Loucy (cell line): ENCODE data around the gene TNNI2.

Experiments
- H2AFZ ChIP-seq: fragments of 200-600 bp; sonication (generic); 2 replicates; pipeline ENCODE4 v1.6.0; 2016; ENCODE audit warnings: antibody characterized with exemption, mild to moderate bottlenecking, low read length, moderate library complexity
- H3F3A ChIP-seq: fragments of 200-600 bp; 2 replicates; pipeline ENCODE4 v1.6.0; 2016; ENCODE audit warnings: antibody characterized with exemption, low read depth, mild to moderate bottlenecking
- H3K27me3 ChIP-seq: fragments of 200-600 bp; sonication (generic); 2 replicates; pipeline ENCODE4 v1.6.1; 2014; ENCODE audit warnings: low read length, mild to moderate bottlenecking; ENCODE audit not compliant: insufficient read depth, poor library complexity, severe bottlenecking
- H3K36me3 ChIP-seq: fragments of 200-600 bp; sonication (generic); 2 replicates; pipeline ENCODE4 v1.6.1; 2016; ENCODE audit warnings: low read length; ENCODE audit not compliant: insufficient read depth
- H3K4me1 ChIP-seq: fragments of 200-600 bp; sonication (generic); 2 replicates; pipeline ENCODE4 v1.5.1; 2014; ENCODE audit warnings: low read length, mild to moderate bottlenecking; ENCODE audit not compliant: insufficient read depth, poor library complexity, severe bottlenecking
- H3K4me2 ChIP-seq: fragments of 200-600 bp; sonication (generic); 2 replicates; pipeline ENCODE4 v1.6.0; 2014; ENCODE audit warnings: antibody characterized with exemption, low read length, low read depth, mild to moderate bottlenecking; ENCODE audit not compliant: poor library complexity, severe bottlenecking
- H3K4me3 ChIP-seq: fragments of 200-600 bp; sonication (generic); 2 replicates; pipeline ENCODE4 v1.5.1; 2014; ENCODE audit warnings: low read length, mild to moderate bottlenecking, mixed read lengths; ENCODE audit not compliant: poor library complexity, severe bottlenecking
- H3K79me2 ChIP-seq: fragments of 200-600 bp; sonication (generic); 2 replicates; pipeline ENCODE4 v1.6.1; 2014; ENCODE audit warnings: low read length; ENCODE audit not compliant: insufficient read depth
- H3K9ac ChIP-seq: fragments of 200-600 bp; sonication (generic); 2 replicates; pipeline ENCODE4 v1.6.0; 2014; ENCODE audit warnings: mild to moderate bottlenecking, low read depth, low read length, moderate library complexity; ENCODE audit not compliant: poor library complexity, severe bottlenecking
- H3K9me2 ChIP-seq: fragments of 200-600 bp; sonication (generic); replicated peaks from 2 replicates; pipeline ENCODE4 v1.6.1; 2016; ENCODE audit warnings: low read depth, low read length, mixed read lengths
- H3K9me3 ChIP-seq: fragments of 200-600 bp; sonication (generic); 2 replicates; pipeline ENCODE4 v1.6.1; 2014; ENCODE audit warnings: mild to moderate bottlenecking, antibody characterized with exemption, low read length, low read depth; ENCODE audit not compliant: insufficient read depth
- H4K20me1 ChIP-seq: fragments of 200-600 bp; sonication (generic); 2 replicates; pipeline ENCODE4 v1.6.0; 2014; ENCODE audit warnings: antibody characterized with exemption, low read length, mild to moderate bottlenecking; ENCODE audit not compliant: insufficient read depth, poor library complexity, severe bottlenecking
- EZH2phosphoT487 ChIP-seq: fragments of 200-600 bp; IDR thresholded peaks from 2 replicates; pipeline ENCODE4 v1.6.1; 2018; ENCODE audit warnings: antibody characterized with exemption, mild to moderate bottlenecking, moderate library complexity, borderline replicate concordance
- TF ChIP-seq, protein P1 (sequence below): fragments of 200-600 bp; sonication (generic); conservative IDR thresholded peaks from 2 replicates; pipeline ENCODE4 v1.5.1; 2014; ENCODE audit warnings: mild to moderate bottlenecking, antibody characterized with exemption, low read length

TNNI2 gene

DNA sequence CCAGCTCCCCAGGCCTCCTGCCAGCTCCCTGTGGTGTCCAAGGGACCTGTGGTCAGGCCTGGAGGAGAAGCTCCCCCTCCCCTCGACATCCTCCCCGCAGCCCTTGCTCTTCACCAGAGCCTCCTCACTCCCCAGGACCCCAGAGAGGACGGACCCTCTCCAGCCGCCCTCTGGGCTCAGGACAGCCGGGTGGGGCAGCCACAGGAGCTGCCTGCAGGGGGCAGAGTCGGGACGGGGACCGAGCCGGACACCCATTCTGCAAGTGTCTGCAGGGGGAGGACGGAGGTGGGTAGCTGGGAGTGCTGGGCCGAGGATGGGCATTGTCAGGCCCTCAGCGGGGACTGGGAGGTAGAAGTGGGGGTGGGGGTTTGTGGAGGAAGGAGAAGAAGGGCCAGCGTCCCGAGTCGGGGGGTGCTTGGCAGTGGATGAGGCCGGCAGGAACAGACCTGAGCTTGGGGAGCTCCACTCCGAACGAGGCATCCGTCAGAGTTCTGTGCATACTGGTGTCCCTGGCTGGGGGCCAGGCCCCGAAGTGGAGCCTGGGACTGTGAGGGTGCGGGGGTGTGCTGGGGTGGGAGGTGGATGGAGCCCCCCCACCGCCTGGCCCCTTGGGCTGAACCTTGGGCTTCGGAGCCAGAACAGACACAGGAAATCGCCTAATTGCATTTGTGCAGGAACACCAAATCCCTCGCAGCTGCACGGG lies 37.7 kb downstream of the TNNI2 start:
- H3K4me3 ChIP-seq = no peak overlapping the region
- no peak overlapping the region for H3K4me2 ChIP-seq
- no peaks in the 10 kb centered on the region for H3K9me3 ChIP-seq
- peaks cover 4% of the 10 kb centered on the region for H4K20me1 ChIP-seq
- peaks cover 7% of the 10 kb centered on the region; the same call in 1 of the 2 replicates for H3K79me2 ChIP-seq
- H3F3A ChIP-seq = no peaks in the 10 kb centered on the region
- no peak overlapping the region for H2AFZ ChIP-seq
- H3K9ac ChIP-seq = no peak overlapping the region
- H3K36me3 ChIP-seq = no peaks in the 10 kb centered on the region
- H3K27me3 ChIP-seq = no peaks in the 10 kb centered on the region
- TF ChIP-seq, protein P1, sequence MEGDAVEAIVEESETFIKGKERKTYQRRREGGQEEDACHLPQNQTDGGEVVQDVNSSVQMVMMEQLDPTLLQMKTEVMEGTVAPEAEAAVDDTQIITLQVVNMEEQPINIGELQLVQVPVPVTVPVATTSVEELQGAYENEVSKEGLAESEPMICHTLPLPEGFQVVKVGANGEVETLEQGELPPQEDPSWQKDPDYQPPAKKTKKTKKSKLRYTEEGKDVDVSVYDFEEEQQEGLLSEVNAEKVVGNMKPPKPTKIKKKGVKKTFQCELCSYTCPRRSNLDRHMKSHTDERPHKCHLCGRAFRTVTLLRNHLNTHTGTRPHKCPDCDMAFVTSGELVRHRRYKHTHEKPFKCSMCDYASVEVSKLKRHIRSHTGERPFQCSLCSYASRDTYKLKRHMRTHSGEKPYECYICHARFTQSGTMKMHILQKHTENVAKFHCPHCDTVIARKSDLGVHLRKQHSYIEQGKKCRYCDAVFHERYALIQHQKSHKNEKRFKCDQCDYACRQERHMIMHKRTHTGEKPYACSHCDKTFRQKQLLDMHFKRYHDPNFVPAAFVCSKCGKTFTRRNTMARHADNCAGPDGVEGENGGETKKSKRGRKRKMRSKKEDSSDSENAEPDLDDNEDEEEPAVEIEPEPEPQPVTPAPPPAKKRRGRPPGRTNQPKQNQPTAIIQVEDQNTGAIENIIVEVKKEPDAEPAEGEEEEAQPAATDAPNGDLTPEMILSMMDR = peak; percentile 62
- TF ChIP-seq EZH2phosphoT487 = no peak
- no peaks in the 10 kb centered on the region for H3K4me1 ChIP-seq
- no peaks in the 10 kb centered on the region for H3K9me2 ChIP-seq

DNA sequence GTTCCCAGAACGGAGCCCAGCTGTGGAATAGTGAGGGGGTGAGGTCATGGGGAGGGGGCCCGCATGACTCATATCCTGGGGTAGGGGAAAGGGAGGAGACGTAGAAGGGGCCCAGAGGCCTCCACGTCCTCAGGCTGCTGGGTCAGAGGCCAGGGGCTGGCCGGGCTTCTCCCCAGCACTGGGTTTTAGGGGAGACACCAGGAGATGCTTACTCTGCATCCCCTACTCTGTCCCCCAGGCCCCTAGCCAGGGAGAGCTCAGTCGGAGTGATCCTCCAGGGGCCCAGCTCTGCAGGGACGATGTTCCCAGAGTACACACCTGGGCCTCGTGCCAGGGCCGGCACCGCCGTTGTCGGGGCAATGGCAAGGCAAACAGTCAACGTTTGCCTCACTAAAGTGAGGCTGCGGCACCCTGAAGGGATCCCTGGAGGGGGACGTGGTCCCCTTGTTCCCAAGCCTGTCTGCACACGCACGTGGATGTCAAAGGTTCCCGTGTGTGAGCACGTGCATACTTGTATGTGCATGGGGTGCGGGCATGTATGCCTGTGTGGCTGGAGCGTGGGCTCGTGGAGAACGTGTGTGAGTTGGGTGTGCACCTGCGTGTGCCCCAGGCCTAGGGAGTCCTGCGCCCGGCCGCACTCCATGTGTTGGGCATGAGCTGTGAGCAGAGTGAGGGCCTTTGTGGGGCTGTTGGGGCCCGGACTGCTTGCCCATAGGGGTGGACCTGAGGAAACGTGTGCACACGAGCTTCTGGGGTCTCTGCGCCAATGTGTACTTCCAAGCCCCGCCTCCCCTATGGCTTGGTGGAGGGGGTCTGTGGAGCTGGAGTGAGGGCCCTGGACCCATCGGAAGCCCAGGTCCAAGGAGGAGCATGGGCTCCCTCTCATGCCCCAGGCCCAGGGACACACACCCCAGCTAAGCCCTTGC lies 38.7 kb downstream of the TNNI2 start:
- no peaks in the 10 kb centered on the region for H3K9me3 ChIP-seq
- H3K36me3 ChIP-seq = no peaks in the 10 kb centered on the region
- H2AFZ ChIP-seq = no peak overlapping the region
- TF ChIP-seq, protein P1 = no peak
- TF ChIP-seq EZH2phosphoT487 = no peak
- no peaks in the 10 kb centered on the region for H3K27me3 ChIP-seq
- no peaks in the 10 kb centered on the region for H3F3A ChIP-seq
- H3K9me2 ChIP-seq = no peaks in the 10 kb centered on the region
- peaks cover 4% of the 10 kb centered on the region for H4K20me1 ChIP-seq
- H3K4me1 ChIP-seq = no peaks in the 10 kb centered on the region
- H3K4me2 ChIP-seq = no peak overlapping the region
- no peak overlapping the region for H3K9ac ChIP-seq
- peaks cover 7% of the 10 kb centered on the region; the same call in 1 of the 2 replicates for H3K79me2 ChIP-seq
- H3K4me3 ChIP-seq = no peak overlapping the region

DNA sequence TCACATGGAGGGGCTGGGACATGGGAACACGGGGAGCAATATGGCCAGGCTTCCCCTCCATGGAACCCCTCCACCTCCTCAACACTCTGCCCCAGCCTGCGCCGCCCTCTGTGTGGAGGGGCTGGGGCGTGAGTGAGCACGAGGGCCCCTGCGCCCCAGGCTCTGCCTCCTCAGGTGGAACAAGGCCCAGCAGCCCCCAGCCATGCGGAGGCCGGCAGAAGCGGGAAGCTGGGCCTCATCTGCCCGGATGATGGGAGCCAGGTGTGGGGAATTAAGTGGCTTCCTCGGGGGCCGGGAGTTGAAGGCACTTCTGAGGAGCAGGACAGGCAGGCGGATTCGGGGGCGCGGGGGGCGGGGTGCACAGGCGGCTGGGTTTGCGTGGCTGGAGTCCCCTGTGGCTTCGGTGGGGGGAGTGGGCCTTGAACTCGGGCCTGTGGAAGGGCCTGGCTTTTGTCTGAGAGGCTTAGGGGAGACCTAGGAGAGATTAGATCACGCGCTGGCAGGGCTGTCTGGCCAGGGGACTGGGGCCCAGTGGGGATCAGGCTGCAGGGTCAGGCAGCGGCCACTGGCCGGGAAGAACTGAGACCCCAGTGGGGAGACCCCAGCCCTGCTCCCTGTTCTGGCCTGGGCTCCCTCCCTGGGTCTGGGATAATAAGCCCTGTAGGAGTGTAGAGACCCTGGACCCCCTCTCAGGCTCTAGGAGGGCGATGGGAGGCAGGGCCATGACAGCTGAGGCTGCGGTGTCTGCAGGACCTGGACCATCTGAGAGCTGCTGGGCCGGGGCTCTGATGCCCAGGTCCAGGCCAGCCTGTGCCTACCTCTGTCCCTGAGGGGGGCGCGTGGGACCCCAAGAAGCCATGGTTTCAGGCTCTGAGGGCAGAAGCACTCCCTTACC lies 39.6 kb downstream of the TNNI2 start:
- Histone ChIP-seq H3K9ac (no peak overlapping the region), H3K4me1 (peaks cover 8% of the 10 kb centered on the region), H3K4me3 (no peak overlapping the region), H3K4me2 (no peak overlapping the region), H3K27me3 (no peaks in the 10 kb centered on the region), H2AFZ (no peak overlapping the region), H3K9me3 (no peaks in the 10 kb centered on the region), H3K36me3 (peaks cover 3% of the 10 kb centered on the region; the same call in 1 of the 2 replicates), H3F3A (no peaks in the 10 kb centered on the region), H3K79me2 (peaks cover 7% of the 10 kb centered on the region; the same call in 1 of the 2 replicates), H3K9me2 (no peaks in the 10 kb centered on the region), H4K20me1 (peaks cover 4% of the 10 kb centered on the region)
- no peak for TF ChIP-seq EZH2phosphoT487
- TF ChIP-seq, protein P1 = no peak
